Activated CD4-positive, alpha-beta memory T cell treated with anti-CD3 and anti-CD28 coated beads for 36 hours (primary cell): ENCODE results near the gene B4GALNT2. TPM values are rescaled to one million over a fixed set of nuclear protein-coding genes. Genes with fewer than 3 reads are reported as not detected.

ENCODE experiments used
- CTCF ChIA-PET: fragments of 350-600 bp; sonication (Branson Sonifier 250); formaldehyde crosslinking; loops from one replicate; lab custom pipeline; 2021; ENCODE audit warnings: antibody characterized with exemption, inconsistent platforms; lab: Charles Lee
- POLR2A ChIA-PET: fragments of 350-600 bp; sonication (Branson Sonifier 250); formaldehyde crosslinking; loops from one replicate; lab custom pipeline; 2021; ENCODE audit warnings: antibody characterized with exemption; lab: Charles Lee
- DNase-seq: peaks from one replicate; pipeline ENCODE4 v3.0.0-alpha.2; 2020
- H3K27ac Mint-ChIP-seq: one replicate; pipeline ENCODE4 v1.8.0; 2021; ENCODE audit warnings: mixed read lengths
- H3K27me3 Mint-ChIP-seq: one replicate; pipeline ENCODE4 v1.8.0; 2021; ENCODE audit warnings: mixed read lengths
- H3K36me3 Mint-ChIP-seq: one replicate; pipeline ENCODE4 v1.8.0; 2021; ENCODE audit warnings: mixed read lengths
- H3K4me1 Mint-ChIP-seq: one replicate; pipeline ENCODE4 v1.8.0; 2021; ENCODE audit warnings: low read depth, mixed read lengths
- H3K4me3 Mint-ChIP-seq: one replicate; pipeline ENCODE4 v1.8.0; 2021; ENCODE audit warnings: mild to moderate bottlenecking, mixed read lengths
- H3K9me3 Mint-ChIP-seq: one replicate; pipeline ENCODE4 v1.8.0; 2021; ENCODE audit warnings: mixed read lengths
- intact Hi-C: fragments of 100-400 bp; cut with micrococcal nuclease; formaldehyde crosslinking; loops from one replicate; pipeline ENCODE4 v1.15.1; 2023
- total RNA-seq, 2 experiments: library from RNA; stranded (reverse); gene quantifications; one replicate each; pipeline ENCODE4 v1.2.3, GENCODE V29; 2021

Gene B4GALNT2
- total RNA-seq, 2 experiments from 2014 or later = not detected

GRCh38 chr17:49104511-49105074 lies 28.0 kb upstream of the B4GALNT2 start:
- Mint-ChIP-seq H3K27me3 (no peaks in the 10 kb centered on the region), H3K27ac (no peak overlapping the region), H3K4me1 (no peaks in the 10 kb centered on the region), H3K36me3 (no peaks in the 10 kb centered on the region), H3K4me3 (no peak overlapping the region), H3K9me3 (no peaks in the 10 kb centered on the region)
- ChIA-PET POLR2A (no interaction called here), CTCF (no interaction called here)
- intact Hi-C loops = no loop called here
- no peak for DNase-seq

GRCh38 chr17:49106321-49107210 lies 26.0 kb upstream of the B4GALNT2 start:
- CTCF ChIA-PET = no interaction called here
- Mint-ChIP-seq H3K9me3 (no peaks in the 10 kb centered on the region), H3K4me1 (no peaks in the 10 kb centered on the region), H3K27ac (no peak overlapping the region), H3K4me3 (no peak overlapping the region), H3K36me3 (no peaks in the 10 kb centered on the region), H3K27me3 (no peaks in the 10 kb centered on the region)
- no peak for DNase-seq
- intact Hi-C loops = no loop called here
- POLR2A ChIA-PET = no interaction called here

GRCh38 chr17:49107211-49107557 lies 25.4 kb upstream of the B4GALNT2 start:
- no peaks in the 10 kb centered on the region for H3K27me3 Mint-ChIP-seq
- CTCF ChIA-PET = no interaction called here
- no peaks in the 10 kb centered on the region for H3K36me3 Mint-ChIP-seq

DNA sequence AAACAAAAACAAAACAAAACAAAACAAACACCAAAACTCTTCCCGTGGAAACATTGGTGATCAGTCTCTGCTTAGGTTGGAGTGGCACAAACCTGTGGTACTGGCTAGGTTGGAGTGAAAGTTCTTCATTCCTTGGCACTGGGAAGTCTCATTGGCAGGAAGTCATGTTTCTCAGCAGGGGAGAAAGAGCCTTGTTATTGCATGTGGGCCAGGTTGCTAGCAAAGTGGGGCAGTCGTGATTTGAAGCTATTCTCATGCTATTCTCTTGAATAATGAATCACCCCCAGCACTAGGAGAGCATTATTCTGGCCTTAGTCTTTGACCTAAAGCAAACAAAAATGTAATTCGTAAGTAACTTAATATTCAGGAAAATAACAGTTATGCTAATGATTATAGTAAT lies 24.3 kb upstream of the B4GALNT2 start:
- H3K27ac Mint-ChIP-seq = no peak overlapping the region
- H3K36me3 Mint-ChIP-seq = no peaks in the 10 kb centered on the region
- POLR2A ChIA-PET = no interaction called here
- no peaks in the 10 kb centered on the region for H3K9me3 Mint-ChIP-seq
- DNase-seq = no peak
- no peaks in the 10 kb centered on the region for H3K4me1 Mint-ChIP-seq
- intact Hi-C loops = no loop called here
- H3K27me3 Mint-ChIP-seq = no peaks in the 10 kb centered on the region
- no peak overlapping the region for H3K4me3 Mint-ChIP-seq
- CTCF ChIA-PET = no interaction called here

More at GRCh38 chr17:49107211-49107557, 25.4 kb upstream of the B4GALNT2 start:
- POLR2A ChIA-PET = no interaction called here
- Mint-ChIP-seq H3K4me1 (no peaks in the 10 kb centered on the region), H3K27ac (no peak overlapping the region), H3K9me3 (no peaks in the 10 kb centered on the region), H3K4me3 (no peak overlapping the region)
- intact Hi-C loops = no loop called here
- DNase-seq = no peak

- H3K4me3 Mint-ChIP-seq = no peak overlapping the region
- H3K27ac Mint-ChIP-seq = no peak overlapping the region
- POLR2A ChIA-PET = no interaction called here
These were observed 22.1 kb upstream of the B4GALNT2 start for GRCh38 chr17:49110509-49110908.

GRCh38 chr17:49111934-49112333 lies 20.6 kb upstream of the B4GALNT2 start:
- Mint-ChIP-seq H3K36me3 (no peaks in the 10 kb centered on the region), H3K9me3 (no peaks in the 10 kb centered on the region), H3K4me1 (no peaks in the 10 kb centered on the region), H3K27ac (no peak overlapping the region), H3K27me3 (peaks cover 5% of the 10 kb centered on the region), H3K4me3 (no peak overlapping the region)
- CTCF ChIA-PET = no interaction called here
- DNase-seq = no peak
- intact Hi-C loops = no loop called here
- POLR2A ChIA-PET = no interaction called here

More at GRCh38 chr17:49110509-49110908, 22.1 kb upstream of the B4GALNT2 start:
- Mint-ChIP-seq H3K27me3 (peaks cover 2% of the 10 kb centered on the region), H3K9me3 (no peaks in the 10 kb centered on the region), H3K4me1 (no peaks in the 10 kb centered on the region), H3K36me3 (no peaks in the 10 kb centered on the region)
- intact Hi-C loops = no loop called here
- DNase-seq = no peak
- CTCF ChIA-PET = no interaction called here

GRCh38 chr17:49112936-49113335 lies 19.6 kb upstream of the B4GALNT2 start:
- CTCF ChIA-PET = no interaction called here
- H3K36me3 Mint-ChIP-seq = no peaks in the 10 kb centered on the region
- intact Hi-C loops = no loop called here

GRCh38 chr17:49114703-49115102 lies 17.9 kb upstream of the B4GALNT2 start:
- POLR2A ChIA-PET = no interaction called here
- Mint-ChIP-seq H3K4me1 (no peaks in the 10 kb centered on the region), H3K4me3 (no peak overlapping the region), H3K9me3 (no peaks in the 10 kb centered on the region), H3K27me3 (peaks cover 8% of the 10 kb centered on the region), H3K27ac (no peak overlapping the region), H3K36me3 (no peaks in the 10 kb centered on the region)
- no peak for DNase-seq
- CTCF ChIA-PET = no interaction called here
- intact Hi-C loops = no loop called here

More at GRCh38 chr17:49112936-49113335, 19.6 kb upstream of the B4GALNT2 start:
- DNase-seq = no peak
- no peak overlapping the region for H3K27ac Mint-ChIP-seq
- H3K9me3 Mint-ChIP-seq = no peaks in the 10 kb centered on the region
- peaks cover 7% of the 10 kb centered on the region for H3K27me3 Mint-ChIP-seq
- H3K4me3 Mint-ChIP-seq = no peak overlapping the region
- POLR2A ChIA-PET = no interaction called here
- no peaks in the 10 kb centered on the region for H3K4me1 Mint-ChIP-seq

GRCh38 chr17:49117587-49118230 lies 14.9 kb upstream of the B4GALNT2 start:
- Mint-ChIP-seq H3K9me3 (no peaks in the 10 kb centered on the region), H3K4me1 (no peaks in the 10 kb centered on the region), H3K27me3 (peaks cover 21% of the 10 kb centered on the region), H3K4me3 (no peak overlapping the region), H3K27ac (no peak overlapping the region), H3K36me3 (no peaks in the 10 kb centered on the region)
- intact Hi-C loops = no loop called here
- no peak for DNase-seq
- ChIA-PET CTCF (interaction anchor here (1.2 kb wide), 1 partner anchor 304 kb away, joined by 4 read pairs; no protein-coding TSS in a partner anchor), POLR2A (interaction anchor here (0.6 kb wide), 1 partner anchor 369 kb away, joined by 3 read pairs; no protein-coding TSS in a partner anchor)

DNA sequence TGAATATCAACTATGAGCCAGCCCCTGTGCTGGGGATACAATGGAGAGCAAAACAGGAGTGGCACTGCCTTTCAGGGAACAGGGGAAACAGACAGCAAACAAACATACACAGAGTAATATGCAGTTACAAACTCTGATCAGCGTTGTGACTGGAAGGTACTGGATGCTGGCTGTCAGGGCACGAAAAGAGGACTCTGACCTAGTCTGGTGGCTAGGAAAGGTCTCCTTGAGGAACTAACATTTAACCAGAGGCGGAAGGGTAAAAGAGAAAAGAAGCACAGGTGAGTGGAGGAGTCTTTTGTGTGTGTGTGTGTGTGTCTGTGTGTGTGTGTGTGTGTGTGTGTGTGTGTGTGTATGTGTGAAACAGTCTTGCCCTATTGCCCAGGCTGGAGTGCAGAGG lies 12.4 kb upstream of the B4GALNT2 start:
- CTCF ChIA-PET = no interaction called here
- intact Hi-C loops = no loop called here
- POLR2A ChIA-PET = no interaction called here

GRCh38 chr17:49121696-49122292 lies 10.8 kb upstream of the B4GALNT2 start:
- intact Hi-C loops = no loop called here
- ChIA-PET POLR2A (no interaction called here), CTCF (no interaction called here)
- Mint-ChIP-seq H3K36me3 (no peaks in the 10 kb centered on the region), H3K4me3 (no peak overlapping the region), H3K4me1 (no peaks in the 10 kb centered on the region), H3K9me3 (no peaks in the 10 kb centered on the region), H3K27me3 (peaks cover 16% of the 10 kb centered on the region), H3K27ac (no peak overlapping the region)
- no peak for DNase-seq

More for the DNA sequence above, 12.4 kb upstream of the B4GALNT2 start:
- Mint-ChIP-seq H3K27me3 (peaks cover 19% of the 10 kb centered on the region), H3K27ac (no peak overlapping the region), H3K9me3 (no peaks in the 10 kb centered on the region), H3K36me3 (no peaks in the 10 kb centered on the region), H3K4me1 (no peaks in the 10 kb centered on the region), H3K4me3 (no peak overlapping the region)
- no peak for DNase-seq

GRCh38 chr17:49122566-49122965 lies 10.0 kb upstream of the B4GALNT2 start:
- DNase-seq = no peak
- ChIA-PET CTCF (no interaction called here), POLR2A (no interaction called here)
- Mint-ChIP-seq H3K27me3 (peaks cover 15% of the 10 kb centered on the region), H3K9me3 (no peaks in the 10 kb centered on the region), H3K36me3 (no peaks in the 10 kb centered on the region), H3K4me1 (no peaks in the 10 kb centered on the region), H3K27ac (no peak overlapping the region), H3K4me3 (no peak overlapping the region)
- intact Hi-C loops = no loop called here
